D721Med (cell line): ENCODE measurements around the gene C5orf24.
"Not testable (repeated sequence)": the region's sequence is repeated elsewhere in the genome, so short reads cannot be mapped to it uniquely, and the experiment has no call there.

Experiments
- DNase-seq: peaks from one replicate; pipeline ENCODE4 v3.0.0; 2011; ENCODE audit warnings: low spot score; ENCODE audit not compliant: insufficient read length
- FAIRE-seq: peaks from 2 replicates; lab custom pipeline; 2011; peaks lifted over from hg19 to GRCh38; lab: Jason Lieb, UNC
- TF ChIP-seq, protein P1 (sequence below): IDR thresholded peaks from 2 replicates; pipeline ENCODE4 v1.5.1; 2012; ENCODE audit warnings: mild to moderate bottlenecking, control low read depth; ENCODE audit not compliant: insufficient read depth; ENCODE audit errors: missing control alignments

Gene C5orf24

GRCh38 chr5:134819407-134819963, 26.3 kb upstream of the C5orf24 start:
- FAIRE-seq = peak; percentile 55
- no peak for DNase-seq
- TF ChIP-seq, protein P1, sequence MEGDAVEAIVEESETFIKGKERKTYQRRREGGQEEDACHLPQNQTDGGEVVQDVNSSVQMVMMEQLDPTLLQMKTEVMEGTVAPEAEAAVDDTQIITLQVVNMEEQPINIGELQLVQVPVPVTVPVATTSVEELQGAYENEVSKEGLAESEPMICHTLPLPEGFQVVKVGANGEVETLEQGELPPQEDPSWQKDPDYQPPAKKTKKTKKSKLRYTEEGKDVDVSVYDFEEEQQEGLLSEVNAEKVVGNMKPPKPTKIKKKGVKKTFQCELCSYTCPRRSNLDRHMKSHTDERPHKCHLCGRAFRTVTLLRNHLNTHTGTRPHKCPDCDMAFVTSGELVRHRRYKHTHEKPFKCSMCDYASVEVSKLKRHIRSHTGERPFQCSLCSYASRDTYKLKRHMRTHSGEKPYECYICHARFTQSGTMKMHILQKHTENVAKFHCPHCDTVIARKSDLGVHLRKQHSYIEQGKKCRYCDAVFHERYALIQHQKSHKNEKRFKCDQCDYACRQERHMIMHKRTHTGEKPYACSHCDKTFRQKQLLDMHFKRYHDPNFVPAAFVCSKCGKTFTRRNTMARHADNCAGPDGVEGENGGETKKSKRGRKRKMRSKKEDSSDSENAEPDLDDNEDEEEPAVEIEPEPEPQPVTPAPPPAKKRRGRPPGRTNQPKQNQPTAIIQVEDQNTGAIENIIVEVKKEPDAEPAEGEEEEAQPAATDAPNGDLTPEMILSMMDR = no peak

- TF ChIP-seq, protein P1 = no peak
- FAIRE-seq = no peak
- DNase-seq = no peak
Observed at GRCh38 chr5:134821841-134822240, 23.9 kb upstream of the C5orf24 start.

- TF ChIP-seq, protein P1 = no peak
- FAIRE-seq = no peak
- DNase-seq = no peak
Observed at GRCh38 chr5:134824681-134825080, 21.1 kb upstream of the C5orf24 start.

DNA sequence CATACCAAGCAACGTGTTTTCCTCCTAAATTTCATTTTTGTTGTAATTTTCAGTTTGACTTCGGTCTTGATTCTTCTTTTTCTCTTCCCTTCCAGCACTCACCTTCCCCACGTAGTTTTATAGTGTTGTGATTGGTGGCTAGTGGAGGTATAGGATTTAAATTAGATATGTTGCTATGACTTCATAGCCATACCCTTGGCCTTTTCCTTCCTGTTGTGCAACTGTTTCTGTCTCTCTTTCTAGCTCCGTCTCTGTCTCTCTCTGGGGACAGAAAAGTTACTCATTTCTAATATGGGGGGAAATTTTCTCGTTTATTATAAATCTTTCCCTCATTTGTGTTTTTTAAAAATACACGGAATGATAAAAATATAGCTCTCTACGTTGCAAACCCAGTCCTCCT, 20.6 kb upstream of the C5orf24 start:
- FAIRE-seq (no peak), DNase-seq (no peak)
- TF ChIP-seq, protein P1 = no peak

GRCh38 chr5:134833340-134834032, 12.3 kb upstream of the C5orf24 start:
- DNase-seq (no peak), FAIRE-seq (no peak)
- TF ChIP-seq, protein P1 = no peak

DNA sequence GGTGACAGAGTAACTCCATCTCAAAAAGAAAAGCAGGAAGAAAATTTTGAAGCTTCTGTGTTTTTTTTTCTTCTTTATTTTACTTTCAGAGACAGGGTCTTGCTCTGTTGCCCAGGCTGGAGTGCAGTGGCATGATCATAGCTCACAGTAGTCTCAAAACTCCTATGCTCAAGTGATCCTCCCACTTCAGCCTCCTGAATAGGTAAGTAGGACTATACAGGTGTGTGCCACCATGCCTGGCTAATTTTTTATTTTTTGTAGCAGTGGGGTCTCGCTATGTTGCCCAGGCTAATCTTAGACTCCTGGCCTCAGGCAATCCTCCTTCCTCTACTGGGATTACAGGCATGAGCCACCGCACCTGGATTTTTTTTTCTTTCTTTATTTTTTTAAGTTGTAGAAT, 10.1 kb upstream of the C5orf24 start:
- FAIRE-seq (no peak), DNase-seq (no peak)
- TF ChIP-seq, protein P1 = no peak

- no peak for FAIRE-seq
- TF ChIP-seq, protein P1 = no peak
- DNase-seq = no peak
Observed at GRCh38 chr5:134837530-134838181, 8.1 kb upstream of the C5orf24 start.

GRCh38 chr5:134838361-134838760, 7.4 kb upstream of the C5orf24 start:
- DNase-seq, FAIRE-seq: not testable (repeated sequence)
